Upper lobe of right lung (tissue), 1 donor: Measurements from ENCODE around the gene ATP13A4. TPM values are rescaled to one million over a fixed set of nuclear protein-coding genes. Genes with fewer than 3 reads are reported as not detected.
A peak's percentile ranks its signal among the peaks of the same experiment; 100 is the strongest.

Experiments
- ATAC-seq: fragments of 200-7000 bp; cut with Tn5 transposase; one replicate; pipeline ENCODE4 v1.9.1; 2020; ENCODE audit warnings: mild to moderate bottlenecking, moderate library complexity
- DNase-seq: peaks from one replicate; pipeline ENCODE4 v3.0.0-alpha.2; 2020
- H3K27ac ChIP-seq: fragments of 200-600 bp; one replicate; pipeline ENCODE4 v1.8.0; 2022
- H3K27me3 ChIP-seq: fragments of 200-600 bp; one replicate; pipeline ENCODE4 v1.8.0; 2022; ENCODE audit warnings: mild to moderate bottlenecking
- H3K36me3 ChIP-seq: fragments of 200-600 bp; one replicate; pipeline ENCODE4 v1.8.0; 2022
- H3K4me1 ChIP-seq: fragments of 200-600 bp; one replicate; pipeline ENCODE4 v1.8.0; 2022
- H3K4me3 ChIP-seq: fragments of 200-600 bp; one replicate; pipeline ENCODE4 v1.8.0; 2022; ENCODE audit warnings: mild to moderate bottlenecking
- H3K9me3 ChIP-seq: fragments of 200-600 bp; one replicate; pipeline ENCODE4 v1.8.0; 2022
- CTCF ChIP-seq: fragments of 200-600 bp; IDR thresholded peaks from one replicate; pipeline ENCODE4 v1.8.0; 2022; ENCODE audit warnings: antibody characterized with exemption
- intact Hi-C: fragments of 100-400 bp; cut with DNase I; formaldehyde crosslinking; loops from one replicate; pipeline ENCODE4 v1.11.0; 2022
- total RNA-seq: library from RNA; stranded (reverse); fragmentation: NEBNext Ultra II Directional; extraction: Animal tissue kit (Norgen Biotek cat#: 25700); gene quantifications from one replicate; pipeline ENCODE4 v1.2.1, GENCODE V29; 2021
- donor health status: DM: no; HTN: yes; CAD: no; lungs with severe emphysema.

Gene ATP13A4
- total RNA-seq, 1 donor from 2014 or later, result 248 TPM

- H3K4me3 ChIP-seq, result no peak overlapping the region
- no peaks in the 10 kb centered on the region for H3K4me1 ChIP-seq
- no peaks in the 10 kb centered on the region for H3K27me3 ChIP-seq
- H3K36me3 ChIP-seq, result no peaks in the 10 kb centered on the region
- peak; percentile 79 for TF ChIP-seq CTCF
- ATAC-seq, result peak; percentile 93
- no peak overlapping the region for H3K27ac ChIP-seq
- no peak for DNase-seq
- no peaks in the 10 kb centered on the region for H3K9me3 ChIP-seq
- intact Hi-C loops, result loop anchor here (10.0 kb wide), 1 partner anchor 758 kb away; no protein-coding TSS in a partner anchor
These were observed 17.8 kb upstream of the ATP13A4 start for GRCh38 chr3:193572426-193572908.

- no peak for TF ChIP-seq CTCF
- H3K27me3 ChIP-seq, result no peaks in the 10 kb centered on the region
- no peak for ATAC-seq
- H3K36me3 ChIP-seq, result no peaks in the 10 kb centered on the region
- no peak for DNase-seq
- intact Hi-C loops, result no loop called here
- no peaks in the 10 kb centered on the region for H3K4me1 ChIP-seq
- H3K27ac ChIP-seq, result no peak overlapping the region
- H3K4me3 ChIP-seq, result no peak overlapping the region
- no peaks in the 10 kb centered on the region for H3K9me3 ChIP-seq
These were observed 14.4 kb upstream of the ATP13A4 start for GRCh38 chr3:193569119-193569518.

- ATAC-seq (peak; percentile 84), DNase-seq (no peak)
- no peak overlapping the region for H3K27ac ChIP-seq
- H3K4me1 ChIP-seq, result no peaks in the 10 kb centered on the region
- H3K27me3 ChIP-seq, result no peaks in the 10 kb centered on the region
- H3K4me3 ChIP-seq, result no peak overlapping the region
- H3K9me3 ChIP-seq, result no peaks in the 10 kb centered on the region
- no peaks in the 10 kb centered on the region for H3K36me3 ChIP-seq
- peak; percentile 20 for TF ChIP-seq CTCF
- intact Hi-C loops, result no loop called here
These were observed 9.3 kb upstream of the ATP13A4 start for GRCh38 chr3:193564012-193564411.

- Histone ChIP-seq H3K9me3 (no peaks in the 10 kb centered on the region), H3K27me3 (no peaks in the 10 kb centered on the region), H3K4me3 (no peak overlapping the region), H3K27ac (no peak overlapping the region), H3K36me3 (no peaks in the 10 kb centered on the region), H3K4me1 (no peaks in the 10 kb centered on the region)
- no peak for DNase-seq
- peak; percentile 85 for ATAC-seq
- intact Hi-C loops, result no loop called here
- no peak for TF ChIP-seq CTCF
These were observed 8.7 kb upstream of the ATP13A4 start for GRCh38 chr3:193563426-193563825.

GRCh38 chr3:193560870-193561269 is 6.2 kb upstream of the ATP13A4 start:
- no peak overlapping the region for H3K27ac ChIP-seq
- intact Hi-C loops, result no loop called here
- DNase-seq, result no peak
- TF ChIP-seq CTCF, result no peak
- no peak overlapping the region for H3K4me3 ChIP-seq
- no peaks in the 10 kb centered on the region for H3K27me3 ChIP-seq
- H3K4me1 ChIP-seq, result no peaks in the 10 kb centered on the region
- ATAC-seq, result peak; percentile 36
- no peaks in the 10 kb centered on the region for H3K36me3 ChIP-seq
- H3K9me3 ChIP-seq, result no peaks in the 10 kb centered on the region

- Histone ChIP-seq H3K27ac (no peak overlapping the region), H3K36me3 (no peaks in the 10 kb centered on the region), H3K27me3 (no peaks in the 10 kb centered on the region), H3K4me3 (no peak overlapping the region), H3K9me3 (no peaks in the 10 kb centered on the region), H3K4me1 (no peaks in the 10 kb centered on the region)
- DNase-seq (no peak), ATAC-seq (no peak)
- intact Hi-C loops, result no loop called here
- no peak for TF ChIP-seq CTCF
These were observed 5.4 kb upstream of the ATP13A4 start for GRCh38 chr3:193560091-193560490.
